Renal cortex interstitium (tissue), 11 donors: Measurements from ENCODE around the gene EML6. TPM values are rescaled to one million over a fixed set of nuclear protein-coding genes. Genes with fewer than 3 reads are reported as not detected.

ENCODE experiments used
- DNase-seq, 11 donors: peaks; one replicate each; pipeline ENCODE4 v3.0.0-alpha.2; 2013; ENCODE audit warnings: low read depth in 9 of 11, low spot score in 4 of 11; ENCODE audit errors: extremely low read depth in 1 of 11
- polyA plus RNA-seq, 3 donors: library from polyadenylated mRNA; unstranded; fragments of 120-200 nt; gene quantifications; one replicate each; pipeline ENCODE4 v1.2.1, GENCODE V29; 2013; ENCODE audit not compliant: insufficient read length in 3 of 3

The EML6 gene
- polyA plus RNA-seq, 3 donors = 11.5 to 20.3 (median 13.9) TPM

DNA sequence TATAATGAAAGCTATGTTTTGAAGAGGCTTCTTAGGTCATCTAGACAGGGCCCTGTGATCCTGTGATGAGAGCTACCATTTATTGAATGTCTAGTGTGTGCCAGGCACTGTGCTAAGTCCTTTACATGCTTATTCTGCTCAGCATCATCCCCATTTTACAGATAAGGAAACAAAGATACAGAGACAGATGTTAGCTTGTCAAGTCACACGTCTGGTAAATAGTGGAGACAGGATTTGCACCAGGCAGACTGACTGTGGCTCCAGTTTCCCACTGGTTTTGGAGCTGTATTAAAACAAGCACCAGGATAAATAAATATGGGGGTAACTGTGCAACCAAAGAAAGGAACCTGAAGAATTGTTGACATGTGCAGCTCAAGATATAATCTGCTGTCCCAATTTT lies 19.2 kb upstream of the EML6 start:
- DNase-seq = no peak

DNA sequence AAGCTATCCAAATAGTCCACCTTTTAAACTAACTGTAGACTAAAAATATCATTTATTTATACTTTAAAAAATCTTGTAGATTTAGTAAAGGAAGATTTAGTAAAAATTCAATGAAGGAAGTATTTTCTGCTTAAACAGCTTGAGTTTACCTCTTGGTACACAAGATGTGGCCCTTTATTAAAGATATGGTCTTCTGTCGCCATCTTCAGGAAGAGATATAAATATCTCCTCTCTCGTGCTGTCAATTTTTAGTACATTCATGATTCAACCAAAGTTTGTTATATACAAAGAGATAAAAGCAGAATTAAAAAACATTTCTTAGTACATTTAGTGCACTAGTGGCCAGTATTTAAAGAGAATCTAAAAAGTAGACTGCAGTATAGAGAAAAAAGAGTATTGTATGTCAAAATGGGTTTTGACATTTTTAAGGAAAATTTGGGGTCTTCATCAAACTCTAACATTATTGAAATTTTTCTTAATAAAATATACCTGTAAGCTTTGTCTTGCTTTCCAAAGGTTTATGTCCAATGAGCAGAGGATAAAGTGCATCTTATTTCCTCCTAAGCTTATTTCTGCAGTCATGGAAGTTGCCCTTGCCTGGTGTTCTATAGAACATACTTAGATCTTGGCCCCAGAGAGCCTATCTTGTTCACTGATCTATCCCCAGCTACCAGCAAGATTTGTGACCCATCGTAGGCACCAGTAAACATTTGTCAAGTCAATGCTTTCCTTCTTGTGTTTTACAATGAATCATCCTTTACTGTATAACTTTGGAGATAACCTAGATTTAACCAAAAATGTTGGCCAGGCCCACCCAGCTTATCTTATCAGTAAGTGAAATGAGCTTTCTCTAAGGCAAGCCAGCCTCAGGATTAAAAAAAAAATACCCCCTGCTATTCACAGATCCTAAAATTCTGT lies 18.5 kb upstream of the EML6 start:
- DNase-seq = peak in 6 of 11 donors; percentile 13 to 58 (median 40)

GRCh38 chr2:54706622-54707021 lies 16.8 kb upstream of the EML6 start:
- no peak for DNase-seq

GRCh38 chr2:54708584-54709335 lies 14.7 kb upstream of the EML6 start:
- peak in 5 of 11 donors; percentile 19 to 45 (median 31) for DNase-seq

DNA sequence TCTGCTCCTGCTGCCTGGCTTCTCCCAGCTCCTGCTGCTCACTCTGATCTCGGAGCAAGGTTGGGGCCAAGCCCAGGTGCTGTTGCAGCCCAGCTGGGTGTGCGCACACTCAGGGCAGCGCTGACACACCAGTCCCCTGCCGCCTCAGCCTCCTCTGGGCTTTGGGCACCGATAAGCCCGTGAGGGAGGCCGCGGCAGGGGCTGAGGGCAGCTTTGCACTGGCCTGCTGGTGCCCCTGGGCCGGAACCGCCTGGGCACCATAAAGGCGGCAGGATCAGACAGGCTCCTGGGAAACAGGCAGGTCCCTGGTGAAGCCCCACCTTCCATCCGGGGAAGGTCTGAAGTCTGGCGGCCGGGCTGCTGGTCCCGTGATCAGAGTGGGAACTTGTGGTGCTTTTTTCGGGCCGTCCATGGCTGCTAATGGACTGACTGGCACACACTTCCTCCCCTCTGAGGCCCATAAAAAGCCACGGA lies 14.1 kb upstream of the EML6 start:
- DNase-seq = peak in 4 of 11 donors; percentile 12 to 28 (median 18)

- DNase-seq = no peak
These were observed 13.2 kb upstream of the EML6 start for GRCh38 chr2:54710216-54710615.

DNA sequence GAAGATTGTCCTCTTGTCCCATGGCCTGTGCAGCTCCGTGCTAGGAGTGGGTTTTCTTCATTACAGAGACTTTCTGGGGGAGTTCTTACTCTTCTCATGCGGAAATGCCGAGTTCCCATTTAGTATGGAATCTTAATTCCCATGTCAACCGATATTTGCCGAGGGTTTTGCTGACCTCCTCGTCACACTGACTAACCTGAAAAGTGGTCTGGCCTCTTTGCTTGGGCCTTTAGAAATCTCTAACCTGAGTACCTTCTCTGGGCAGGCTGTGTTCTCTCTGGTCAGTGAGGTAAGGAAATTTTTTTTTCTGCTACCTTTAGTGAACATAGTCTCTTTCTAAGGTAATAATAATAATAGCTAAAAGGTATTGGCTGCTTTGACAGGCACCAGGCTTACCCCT lies 10.9 kb upstream of the EML6 start:
- DNase-seq = no peak

DNA sequence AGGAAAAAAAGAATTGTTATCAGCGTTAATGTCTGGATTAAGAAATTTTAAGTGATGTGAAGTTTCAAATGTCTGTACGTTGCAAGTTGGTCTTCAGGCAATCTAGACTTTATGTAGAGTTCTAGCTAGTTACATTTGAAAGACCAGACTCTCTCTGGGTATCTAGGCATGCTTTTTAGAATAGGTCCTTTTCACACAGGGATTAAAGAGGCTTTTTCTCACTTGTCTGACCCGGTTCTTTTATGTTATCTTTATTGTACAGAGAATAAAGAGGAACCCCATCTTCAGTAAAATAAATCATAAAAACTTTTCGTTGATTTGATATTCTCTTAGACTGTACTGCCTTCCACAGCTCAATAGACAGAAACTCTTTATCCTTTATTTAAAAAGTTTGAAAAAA lies 8.5 kb upstream of the EML6 start:
- no peak for DNase-seq

DNA sequence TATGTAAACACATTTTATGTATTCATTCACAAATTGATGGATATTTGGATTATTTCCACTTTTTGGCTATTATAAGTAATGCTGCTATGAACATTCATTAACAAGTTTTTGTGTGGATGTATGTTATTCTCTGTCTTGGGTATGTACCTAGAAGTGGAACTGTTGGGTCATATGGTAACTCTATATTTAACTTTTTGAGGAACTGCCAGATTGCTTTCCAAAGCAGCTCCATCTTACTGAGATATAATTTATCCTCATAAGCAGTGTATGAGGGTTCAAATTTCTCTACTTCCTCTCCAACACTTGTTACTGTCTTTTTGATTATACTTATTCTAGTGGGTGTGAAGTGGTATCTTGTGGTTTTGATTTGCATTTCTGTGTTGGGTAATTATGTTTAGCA lies 7.1 kb upstream of the EML6 start:
- no peak for DNase-seq

- DNase-seq = no peak
These were observed 2.9 kb upstream of the EML6 start for GRCh38 chr2:54720563-54720962.

- DNase-seq = no peak
These were observed 821 bp upstream of the EML6 start for GRCh38 chr2:54722641-54723040.

- peak in 1 of 11 donors; percentile 21 for DNase-seq
These were observed 616 bp downstream of the EML6 start for GRCh38 chr2:54723996-54724559.

DNA sequence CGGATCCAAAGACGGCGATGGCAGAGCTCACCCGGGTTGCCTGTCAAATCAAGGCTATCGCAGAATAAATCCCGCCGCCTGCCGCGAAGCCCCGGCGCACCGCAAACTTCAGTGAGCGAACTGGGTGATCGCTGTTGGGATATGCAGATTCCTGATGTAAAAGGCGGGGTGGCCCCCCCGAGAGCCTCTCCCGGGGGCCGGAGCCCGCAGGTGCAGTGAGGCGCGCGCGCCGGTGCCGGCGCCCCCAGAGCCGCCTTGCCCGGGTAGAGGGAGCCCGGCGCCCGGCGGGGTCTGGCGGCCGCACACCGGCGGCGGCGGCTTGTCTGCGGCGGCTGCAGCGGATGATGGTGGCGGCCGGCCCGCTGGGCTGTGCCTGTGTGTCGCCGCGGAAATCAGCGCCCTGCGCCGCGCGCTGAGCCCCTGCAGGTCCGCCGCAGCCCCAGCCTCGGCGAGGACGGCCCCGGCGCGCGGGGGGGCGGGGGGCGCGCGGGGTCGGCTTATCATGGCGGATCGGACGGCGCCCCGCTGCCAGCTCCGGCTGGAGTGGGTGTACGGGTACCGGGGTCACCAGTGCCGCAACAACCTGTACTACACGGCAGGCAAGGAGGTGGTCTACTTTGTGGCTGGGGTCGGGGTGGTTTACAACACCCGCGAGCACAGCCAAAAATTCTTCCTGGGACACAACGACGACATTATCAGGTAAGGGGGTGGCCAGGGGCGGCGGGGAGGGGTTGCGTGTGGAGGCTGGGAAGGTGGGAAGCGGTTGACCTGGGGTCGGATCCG lies 1.3 kb downstream of the EML6 start:
- DNase-seq = peak in 2 of 11 donors; percentile 16 to 18

DNA sequence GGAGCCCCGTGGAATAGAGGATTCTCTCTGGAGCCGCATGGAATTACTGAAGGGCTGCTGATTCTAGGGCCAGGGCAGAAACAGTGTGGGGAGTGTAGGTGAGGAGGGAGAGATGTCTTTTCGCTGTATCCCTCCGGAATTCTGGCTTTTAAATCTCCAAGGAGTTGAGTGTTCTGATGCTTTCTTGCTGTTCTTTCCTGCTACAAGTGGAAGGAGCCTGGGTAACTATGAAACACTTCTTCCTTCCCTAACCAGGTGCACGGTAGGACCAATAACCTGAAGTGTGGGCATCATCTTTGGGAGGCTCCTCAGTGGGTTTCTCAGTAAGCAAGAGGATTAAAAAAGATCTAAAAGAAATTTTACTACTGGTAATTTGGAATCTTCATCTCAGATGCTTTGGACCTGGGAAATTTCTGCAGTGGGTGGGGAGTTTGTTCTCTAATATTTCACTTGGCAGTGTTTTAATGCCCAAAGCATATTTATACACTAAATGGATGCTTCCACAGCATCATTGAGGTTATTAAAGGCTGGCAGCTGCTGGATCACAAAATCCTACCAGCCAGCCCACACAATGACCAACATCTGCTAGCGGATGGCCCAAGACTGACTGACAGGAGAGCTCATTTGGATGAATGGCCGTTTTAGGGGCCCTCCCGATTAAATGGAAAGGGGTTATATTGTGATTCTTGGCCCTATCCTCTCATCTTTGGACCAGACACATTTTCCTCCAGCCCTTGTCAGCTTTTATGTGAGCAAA lies 2.1 kb downstream of the EML6 start:
- DNase-seq = no peak

DNA sequence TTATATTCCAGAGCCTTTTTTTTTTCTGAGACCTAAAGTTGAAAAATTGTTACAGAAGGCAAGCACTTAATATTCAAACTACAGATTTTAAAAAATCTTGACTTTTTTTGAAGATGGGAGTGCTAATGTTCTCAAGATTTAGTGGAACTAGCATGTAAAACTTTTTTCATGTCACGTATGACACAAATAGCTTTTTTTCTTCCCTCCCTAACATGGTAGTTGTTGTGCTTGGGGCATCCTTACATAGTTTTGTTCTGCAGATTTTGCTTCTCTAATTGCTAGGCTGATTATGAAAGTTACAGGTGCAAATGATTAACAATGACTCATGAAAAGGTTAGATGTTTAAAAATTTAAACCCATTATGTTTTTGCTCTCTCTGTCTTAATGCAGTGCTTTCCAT lies 3.0 kb downstream of the EML6 start:
- no peak for DNase-seq

DNA sequence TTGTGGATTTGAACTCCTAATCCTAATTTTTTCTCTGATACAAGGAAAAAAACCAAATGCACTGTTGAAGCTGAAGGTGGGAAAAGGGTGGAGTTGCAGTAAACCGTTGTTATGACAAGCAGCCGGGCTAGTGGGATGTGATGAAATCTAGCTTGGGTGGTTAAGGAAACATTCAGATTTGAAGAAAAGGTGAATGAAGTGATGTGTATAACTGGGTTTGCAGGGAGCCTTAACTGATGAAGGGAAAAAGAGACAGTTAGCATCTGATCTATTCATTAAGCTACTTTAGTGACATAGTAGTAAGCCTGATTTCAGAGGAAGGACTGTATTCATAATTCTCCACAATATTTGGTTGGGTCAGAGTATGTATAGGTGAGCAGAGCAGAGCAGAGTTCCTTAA lies 3.5 kb downstream of the EML6 start:
- no peak for DNase-seq

GRCh38 chr2:54728669-54729120 lies 5.2 kb downstream of the EML6 start:
- no peak for DNase-seq

DNA sequence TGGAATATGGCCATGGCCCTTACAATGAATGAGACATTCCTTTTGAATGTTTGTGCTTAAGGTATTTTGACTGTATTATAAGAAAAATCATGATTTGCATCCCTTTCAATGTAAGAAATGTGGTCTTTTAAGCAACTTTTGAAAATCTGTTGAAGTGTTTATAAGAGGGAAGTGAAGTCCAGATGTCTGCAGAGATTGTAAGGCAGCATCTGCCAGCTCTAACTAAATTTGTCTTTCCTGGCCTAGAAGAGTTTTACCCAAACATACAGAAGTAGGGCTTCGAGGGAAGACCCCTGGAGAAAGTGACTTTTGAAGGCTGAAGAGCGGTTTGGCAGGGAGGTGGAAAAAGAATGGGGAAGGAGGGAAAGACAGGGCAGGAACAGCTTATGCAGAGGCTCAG lies 12.2 kb downstream of the EML6 start:
- DNase-seq = no peak
